Mesenchymal stem cell (in vitro differentiated cells and primary cell): Measurements from ENCODE around the gene SCGB1D4.
"Not testable (repeated sequence)": the region's sequence is repeated elsewhere in the genome, so short reads cannot be mapped to it uniquely, and the experiment has no call there.

ENCODE experiments used
- DNase-seq: peaks from one replicate; pipeline ENCODE4 v3.0.0-alpha.2; 2013
- H2AFZ ChIP-seq: one replicate; pipeline ENCODE4 v1.6.1; 2013; ENCODE audit warnings: low read depth, mild to moderate bottlenecking, control low read depth, inconsistent platforms, low read length, moderate library complexity
- H2AK5ac ChIP-seq: 2 replicates; pipeline ENCODE4 v1.6.1; 2013; ENCODE audit warnings: low read length, moderate library complexity, mild to moderate bottlenecking, inconsistent platforms; ENCODE audit not compliant: severe bottlenecking
- H2BK120ac ChIP-seq: one replicate; pipeline ENCODE4 v1.6.1; 2013; ENCODE audit warnings: low read depth, mild to moderate bottlenecking, inconsistent platforms, low read length, moderate library complexity
- H2BK12ac ChIP-seq, 2 experiments: one replicate each; pipeline ENCODE4 v1.6.1; 2013; ENCODE audit warnings: inconsistent platforms in 2 of 2, low read length in 2 of 2, mild to moderate bottlenecking in 2 of 2, moderate library complexity in 2 of 2, control low read depth in 1 of 2
- H2BK15ac ChIP-seq: one replicate; pipeline ENCODE4 v1.6.1; 2013; ENCODE audit warnings: mild to moderate bottlenecking, low read depth, inconsistent platforms; ENCODE audit not compliant: poor library complexity, severe bottlenecking
- H2BK5ac ChIP-seq: 2 replicates; pipeline ENCODE4 v1.6.1; 2013; ENCODE audit warnings: low read depth, mild to moderate bottlenecking, low read length, control low read depth, inconsistent platforms; ENCODE audit not compliant: poor library complexity, severe bottlenecking
- H3K14ac ChIP-seq, 2 experiments: one replicate each; pipeline ENCODE4 v1.6.1; 2013; ENCODE audit warnings: inconsistent platforms in 2 of 2, low read length in 2 of 2, control low read depth in 1 of 2, mild to moderate bottlenecking in 1 of 2, moderate library complexity in 1 of 2
- H3K18ac ChIP-seq, 2 experiments: one replicate each; pipeline ENCODE4 v1.6.1; 2013; ENCODE audit warnings: inconsistent platforms in 2 of 2, low read length in 2 of 2, control low read depth in 1 of 2, low read depth in 1 of 2, mild to moderate bottlenecking in 1 of 2
- H3K23ac ChIP-seq, 2 experiments: one replicate each; pipeline ENCODE4 v1.6.1; 2013; ENCODE audit warnings: inconsistent platforms in 2 of 2, low read length in 2 of 2, mild to moderate bottlenecking in 2 of 2, moderate library complexity in 2 of 2, control low read depth in 1 of 2
- H3K27ac ChIP-seq: 2 replicates; pipeline ENCODE4 v1.5.1; 2013; ENCODE audit warnings: mild to moderate bottlenecking, moderate library complexity, low read length, control low read depth, inconsistent platforms; ENCODE audit not compliant: poor library complexity, severe bottlenecking
- H3K27me3 ChIP-seq, 2 experiments: 2 replicates each; pipeline versions ENCODE4 v1.6.1 to v1.7.0; 2013; ENCODE audit warnings: low read length in 2 of 2, mild to moderate bottlenecking in 2 of 2, moderate library complexity in 2 of 2, control low read depth in 1 of 2, inconsistent platforms in 1 of 2; ENCODE audit not compliant: control insufficient read depth in 1 of 2, insufficient read depth in 1 of 2
- H3K36me3 ChIP-seq, 2 experiments: 2 replicates each; pipeline versions ENCODE4 v1.6.1 to v1.7.0; 2013; ENCODE audit warnings: low read length in 2 of 2, control low read depth in 1 of 2, inconsistent platforms in 1 of 2, low read depth in 1 of 2, mild to moderate bottlenecking in 1 of 2; ENCODE audit not compliant: insufficient read depth in 2 of 2, control insufficient read depth in 1 of 2
- H3K4ac ChIP-seq, 2 experiments: one replicate each; pipeline ENCODE4 v1.6.1; 2013; ENCODE audit warnings: inconsistent platforms in 2 of 2, low read length in 2 of 2, mild to moderate bottlenecking in 2 of 2, moderate library complexity in 2 of 2, control low read depth in 1 of 2, low read depth in 1 of 2
- H3K4me1 ChIP-seq: 2 replicates; pipeline ENCODE4 v1.6.1; 2013; ENCODE audit warnings: low read depth, low read length, control low read depth; ENCODE audit not compliant: control insufficient read depth, insufficient read depth
- H3K4me2 ChIP-seq: 2 replicates; pipeline ENCODE4 v1.6.1; 2013; ENCODE audit warnings: low read length, mild to moderate bottlenecking, inconsistent platforms; ENCODE audit not compliant: poor library complexity, severe bottlenecking
- H3K4me3 ChIP-seq, 2 experiments: 2 replicates each; pipeline versions ENCODE4 v1.5.1 to v1.7.0; 2013; ENCODE audit warnings: low read length in 2 of 2, mild to moderate bottlenecking in 2 of 2, control low read depth in 1 of 2, low read depth in 1 of 2; ENCODE audit not compliant: insufficient read depth in 1 of 2
- H3K79me1 ChIP-seq: replicated peaks from 2 replicates; pipeline ENCODE4 v1.6.1; 2013; ENCODE audit warnings: mild to moderate bottlenecking, control low read depth, low read length, inconsistent platforms; ENCODE audit not compliant: poor library complexity, severe bottlenecking
- H3K9ac ChIP-seq: 2 replicates; pipeline ENCODE4 v1.7.0; 2013; ENCODE audit warnings: mild to moderate bottlenecking, low read length, moderate library complexity
- H3K9me3 ChIP-seq: 2 replicates; pipeline ENCODE4 v1.7.0; 2013; ENCODE audit warnings: mild to moderate bottlenecking, low read length; ENCODE audit not compliant: control insufficient read depth
- H4K8ac ChIP-seq: one replicate; pipeline ENCODE4 v1.6.1; 2013; ENCODE audit warnings: inconsistent platforms, mild to moderate bottlenecking, low read length, moderate library complexity
- H4K91ac ChIP-seq: one replicate; pipeline ENCODE4 v1.6.1; 2013; ENCODE audit warnings: mild to moderate bottlenecking, low read length, inconsistent platforms
- WGBS: methylation state at CpG from one replicate; pipeline ENCODE4 v1.1.7; 2013; ENCODE audit warnings: mixed read lengths; 5-methylcytosine and 5-hydroxymethylcytosine counted together

SCGB1D4 gene

DNA sequence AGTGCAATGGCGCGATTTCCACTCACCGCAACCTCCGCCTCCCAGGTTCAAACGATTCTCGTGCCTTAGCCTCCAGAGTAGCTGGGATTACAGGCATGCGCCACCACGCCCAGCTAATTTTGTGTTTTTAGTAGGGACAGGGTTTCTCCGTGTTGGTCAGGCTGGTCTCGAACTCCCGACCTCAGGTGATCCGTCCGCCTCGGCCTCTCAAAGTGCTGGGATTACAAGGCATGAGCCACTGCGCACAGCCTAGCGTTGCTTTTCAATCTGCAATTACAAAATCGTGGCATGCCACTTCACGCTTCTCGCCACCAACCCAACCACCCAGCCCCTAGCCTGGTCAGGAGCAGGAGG is 38.1 kb upstream of the SCGB1D4 start:
- H2BK12ac ChIP-seq, H3K14ac ChIP-seq, H3K4ac ChIP-seq, H3K18ac ChIP-seq, H3K9ac ChIP-seq, H3K27ac ChIP-seq, H2BK15ac ChIP-seq, DNase-seq, H3K79me1 ChIP-seq, H2BK120ac ChIP-seq, H4K8ac ChIP-seq, H2AK5ac ChIP-seq, H3K23ac ChIP-seq, H3K4me1 ChIP-seq, H3K9me3 ChIP-seq, H2BK5ac ChIP-seq, H3K36me3 ChIP-seq, H4K91ac ChIP-seq: not testable (repeated sequence)
- peak overlapping the region; percentile 77 to 78 for H3K4me3 ChIP-seq
- 76% methylated on average over 17 of the region's 19 CpGs for WGBS
- peak overlapping the region; percentile 100 for H3K4me2 ChIP-seq
- peaks cover 49 to 72% of the 10 kb centered on the region in 2 experiments for H3K27me3 ChIP-seq
- peak overlapping the region; percentile 2 for H2AFZ ChIP-seq

DNA sequence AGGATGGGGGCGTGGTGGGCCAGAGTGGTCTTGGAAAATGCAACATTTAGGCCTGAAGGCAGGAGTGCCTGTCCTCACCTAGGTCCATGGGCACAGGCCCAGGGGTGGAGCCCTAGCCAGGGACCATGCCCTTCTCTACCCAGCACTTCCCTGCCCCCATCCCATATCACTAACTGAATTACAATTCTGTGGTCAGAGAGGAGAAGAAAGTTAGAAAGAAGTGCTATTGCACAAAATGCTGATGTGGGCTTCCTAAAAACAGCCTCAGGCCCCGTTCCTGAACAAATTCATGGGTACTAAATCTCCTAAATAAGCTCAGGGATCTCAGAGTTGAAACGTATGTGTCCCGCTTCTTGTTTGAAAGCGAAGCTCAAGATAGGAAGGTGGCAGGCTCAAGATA is 34.9 kb upstream of the SCGB1D4 start:
- H2AFZ ChIP-seq: no peak overlapping the region
- no peak overlapping the region for H3K23ac ChIP-seq
- H3K9me3 ChIP-seq: no peaks in the 10 kb centered on the region
- no peak overlapping the region for H4K91ac ChIP-seq
- no peak overlapping the region for H3K4ac ChIP-seq
- H2BK5ac ChIP-seq: no peak overlapping the region
- no peak overlapping the region for H4K8ac ChIP-seq
- no peak overlapping the region for H2BK12ac ChIP-seq
- H3K4me3 ChIP-seq: no peak overlapping the region
- H3K4me1 ChIP-seq: peaks cover 9% of the 10 kb centered on the region
- WGBS: 89% methylated on average over 4 of the region's 5 CpGs
- no peak overlapping the region for H3K9ac ChIP-seq
- DNase-seq: no peak
- H3K79me1 ChIP-seq: no peaks in the 10 kb centered on the region
- no peak overlapping the region for H3K14ac ChIP-seq
- no peak overlapping the region for H2BK15ac ChIP-seq
- H3K18ac ChIP-seq: no peak overlapping the region
- no peaks in the 10 kb centered on the region for H3K36me3 ChIP-seq
- H2BK120ac ChIP-seq: no peak overlapping the region
- no peak overlapping the region for H3K4me2 ChIP-seq
- H2AK5ac ChIP-seq: no peak overlapping the region
- no peak overlapping the region for H3K27ac ChIP-seq
- peaks cover 49 to 80% of the 10 kb centered on the region in 2 experiments for H3K27me3 ChIP-seq

DNA sequence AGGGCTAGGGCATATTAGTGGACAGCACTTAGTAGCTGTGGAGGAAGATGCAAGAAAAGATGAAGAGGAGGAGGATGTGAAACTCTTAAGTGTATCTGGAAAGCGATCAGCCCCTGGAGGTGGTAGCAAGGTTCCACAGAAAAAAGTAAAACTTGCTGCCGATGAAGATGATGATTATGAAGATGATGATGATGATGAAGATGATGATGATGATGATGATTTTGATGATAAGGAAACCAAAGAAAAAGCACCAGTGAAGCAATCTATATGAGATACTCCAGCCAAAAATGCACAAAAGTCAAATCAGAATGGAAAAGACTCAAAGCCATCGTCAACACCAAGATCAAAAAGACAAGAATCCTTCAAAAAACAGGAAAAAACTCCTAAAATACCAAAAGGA is 32.4 kb upstream of the SCGB1D4 start:
- not testable (repeated sequence) for H2AK5ac ChIP-seq, H3K4ac ChIP-seq, H3K27ac ChIP-seq, H2BK15ac ChIP-seq, H2BK120ac ChIP-seq, H3K4me3 ChIP-seq, H3K9ac ChIP-seq, H4K91ac ChIP-seq, H2AFZ ChIP-seq, H3K79me1 ChIP-seq, H3K14ac ChIP-seq, H3K4me2 ChIP-seq, H3K36me3 ChIP-seq, H3K18ac ChIP-seq, H3K23ac ChIP-seq, H4K8ac ChIP-seq, DNase-seq, H2BK12ac ChIP-seq, H3K4me1 ChIP-seq, H3K9me3 ChIP-seq, H2BK5ac ChIP-seq
- WGBS: 72% methylated on average over 3 of the region's 3 CpGs
- H3K27me3 ChIP-seq: peaks cover 34 to 59% of the 10 kb centered on the region in 2 experiments

DNA sequence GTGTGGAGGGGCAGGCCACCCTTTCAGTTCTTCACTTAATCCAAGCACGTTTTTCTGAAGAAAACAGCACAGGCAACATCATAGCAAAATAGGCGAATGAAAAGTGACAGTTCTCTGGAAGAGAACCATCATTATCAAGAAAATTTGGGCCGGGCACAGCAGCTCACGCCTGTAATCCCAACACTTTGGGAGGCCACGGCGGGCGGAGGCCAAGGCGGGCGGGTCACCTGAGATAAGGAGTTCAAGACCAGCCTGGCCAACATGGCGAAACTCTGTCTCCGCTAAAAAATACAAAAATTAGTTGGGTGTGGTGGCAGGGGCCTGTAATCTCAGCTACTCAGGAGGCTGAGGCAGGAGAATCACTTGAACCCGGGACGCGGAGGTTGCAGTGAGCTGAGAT is 28.7 kb upstream of the SCGB1D4 start:
- not testable (repeated sequence) for H2BK15ac ChIP-seq, H2BK12ac ChIP-seq, H2AFZ ChIP-seq, H3K18ac ChIP-seq, H3K36me3 ChIP-seq, H2BK120ac ChIP-seq, H2AK5ac ChIP-seq, H4K91ac ChIP-seq, H3K23ac ChIP-seq, H4K8ac ChIP-seq, H3K14ac ChIP-seq, H3K9ac ChIP-seq, H3K4me3 ChIP-seq, H2BK5ac ChIP-seq, DNase-seq, H3K9me3 ChIP-seq, H3K4me2 ChIP-seq, H3K4me1 ChIP-seq, H3K79me1 ChIP-seq, H3K27ac ChIP-seq, H3K4ac ChIP-seq
- peaks cover 4 to 35% of the 10 kb centered on the region in 2 experiments for H3K27me3 ChIP-seq
- 80% methylated on average over 8 of the region's 14 CpGs for WGBS
